HepG2 (cell line): ENCODE data around the gene NUP93.

ENCODE experiments used
- BRF2 ChIP-seq: sonication (generic); formaldehyde crosslinking; IDR thresholded peaks from 2 replicates; pipeline ENCODE4 v1.8.1; 2022; ENCODE audit warnings: mild to moderate bottlenecking, missing genetic modification reagents
- CTCF ChIP-seq: sonication (generic); formaldehyde crosslinking; IDR thresholded peaks from 2 replicates; pipeline ENCODE4 v1.5.0; 2020; ENCODE audit warnings: mild to moderate bottlenecking, missing genetic modification reagents, moderate library complexity
- ESRRA ChIP-seq: sonication (generic); formaldehyde crosslinking; IDR thresholded peaks from 2 replicates; pipeline ENCODE4 v1.5.1; 2020; ENCODE audit warnings: mild to moderate bottlenecking, low read depth, missing genetic modification reagents
- MEIS2 ChIP-seq: sonication (generic); formaldehyde crosslinking; IDR thresholded peaks from 2 replicates; pipeline ENCODE4 v1.9.0; 2021; ENCODE audit warnings: mild to moderate bottlenecking, missing genetic modification reagents
- MXI1 ChIP-seq: IDR thresholded peaks from 3 replicates; pipeline ENCODE4 v1.6.1; 2012; ENCODE audit warnings: low read depth, low read length, inconsistent platforms, borderline replicate concordance
- PBX3 ChIP-seq: sonication (generic); formaldehyde crosslinking; IDR thresholded peaks from 2 replicates; pipeline ENCODE4 v1.8.1; 2023; ENCODE audit warnings: missing genetic modification reagents, inconsistent platforms, borderline replicate concordance
- POLR2A ChIP-seq, 2 experiments: IDR thresholded peaks; 2 replicates each; pipeline ENCODE4 v1.6.1; 2011; ENCODE audit warnings: low read depth in 2 of 2, low read length in 2 of 2, mild to moderate bottlenecking in 1 of 2, moderate library complexity in 1 of 2; ENCODE audit not compliant: insufficient read depth in 1 of 2
- SIN3B ChIP-seq: fragments of 150-350 bp; IDR thresholded peaks from 2 replicates; pipeline ENCODE4 v1.6.1; 2014; ENCODE audit warnings: low read length
- ZNF644 ChIP-seq: IDR thresholded peaks from 2 replicates; pipeline ENCODE4 v1.6.1; 2016; ENCODE audit warnings: low read depth
- ZNF747 ChIP-seq: sonication (generic); formaldehyde crosslinking; IDR thresholded peaks from 2 replicates; pipeline ENCODE4 v1.8.1; 2023; ENCODE audit warnings: missing genetic modification reagents, mild to moderate bottlenecking, borderline replicate concordance

GRCh38 chr16:56747486-56748045, 17.6 kb downstream of the NUP93 start:
- TF ChIP-seq MEIS2 (CRISPR knock-in tag) (no peak), SIN3B (no peak), ZNF747 (CRISPR knock-in tag) (no peak), MXI1 (no peak), PBX3 (CRISPR knock-in tag) (no peak), ESRRA (CRISPR knock-in tag) (no peak), CTCF (CRISPR knock-in tag) (no peak), ZNF644 (CRISPR knock-in tag) (no peak), BRF2 (CRISPR knock-in tag) (no peak), POLR2A (IDR thresholded peaks at IDR 0.05; ENCODE audit: insufficient read depth in 1 of 2, low read depth in 2 of 2, low read length in 2 of 2) (no peak)
